Peyer's patch (tissue), 4 donors: ENCODE results near the gene STK31. TPM values are rescaled to one million over a fixed set of nuclear protein-coding genes. Genes with fewer than 3 reads are reported as not detected.

Source experiments
- DNase-seq, 3 donors: peaks; one replicate each; pipeline ENCODE4 v3.0.0-alpha.2; 2017 to 2019
- H3K27ac ChIP-seq, 4 donors: fragments of 200-600 bp; sonication (generic); one replicate each; pipeline ENCODE4 v1.5.1; 2016 to 2019
- H3K27me3 ChIP-seq, 2 donors: fragments of 200-600 bp; sonication (generic); one replicate each; pipeline ENCODE4 v1.5.1; 2019
- H3K36me3 ChIP-seq, 3 donors: fragments of 200-600 bp; sonication (generic); one replicate each; pipeline ENCODE4 v1.5.1; 2016 to 2019
- H3K4me1 ChIP-seq, 4 donors: fragments of 200-600 bp; sonication (generic); one replicate each; pipeline ENCODE4 v1.5.1; 2016 to 2019
- H3K4me3 ChIP-seq, 4 donors: fragments of 200-600 bp; sonication (generic); 1 replicate in 3 of 4; 2 replicates in 1 of 4; pipeline ENCODE4 v1.5.1; 2016 to 2019; ENCODE audit warnings: mild to moderate bottlenecking in 1 of 4
- H3K9me3 ChIP-seq, 4 donors: fragments of 200-600 bp; sonication (generic); one replicate each; pipeline ENCODE4 v1.5.1; 2016 to 2019; ENCODE audit warnings: mild to moderate bottlenecking in 1 of 4
- POLR2A ChIP-seq, 2 donors: fragments of 450-650 bp; IDR thresholded peaks; one replicate each; pipeline ENCODE4 v1.5.1; 2017; ENCODE audit warnings: antibody characterized with exemption in 2 of 2, mild to moderate bottlenecking in 2 of 2, moderate library complexity in 2 of 2
- total RNA-seq, 4 donors: library from RNA; depleted of rRNA; stranded (reverse); fragments of >200 nt; gene quantifications; one replicate each; pipeline ENCODE4 v1.1.0, GENCODE V29; 2016
- TF ChIP-seq, protein P1 (sequence below), 6 experiments: fragments of 450-650 bp in 4 of 6; fragments of 200-600 bp in 2 of 6; sonication (generic) in 1 of 6; IDR thresholded peaks; one replicate each; pipeline ENCODE4 v1.5.1; 2017 to 2019; ENCODE audit warnings: antibody characterized with exemption in 6 of 6, mild to moderate bottlenecking in 3 of 6, moderate library complexity in 1 of 6

Gene STK31, protein sequence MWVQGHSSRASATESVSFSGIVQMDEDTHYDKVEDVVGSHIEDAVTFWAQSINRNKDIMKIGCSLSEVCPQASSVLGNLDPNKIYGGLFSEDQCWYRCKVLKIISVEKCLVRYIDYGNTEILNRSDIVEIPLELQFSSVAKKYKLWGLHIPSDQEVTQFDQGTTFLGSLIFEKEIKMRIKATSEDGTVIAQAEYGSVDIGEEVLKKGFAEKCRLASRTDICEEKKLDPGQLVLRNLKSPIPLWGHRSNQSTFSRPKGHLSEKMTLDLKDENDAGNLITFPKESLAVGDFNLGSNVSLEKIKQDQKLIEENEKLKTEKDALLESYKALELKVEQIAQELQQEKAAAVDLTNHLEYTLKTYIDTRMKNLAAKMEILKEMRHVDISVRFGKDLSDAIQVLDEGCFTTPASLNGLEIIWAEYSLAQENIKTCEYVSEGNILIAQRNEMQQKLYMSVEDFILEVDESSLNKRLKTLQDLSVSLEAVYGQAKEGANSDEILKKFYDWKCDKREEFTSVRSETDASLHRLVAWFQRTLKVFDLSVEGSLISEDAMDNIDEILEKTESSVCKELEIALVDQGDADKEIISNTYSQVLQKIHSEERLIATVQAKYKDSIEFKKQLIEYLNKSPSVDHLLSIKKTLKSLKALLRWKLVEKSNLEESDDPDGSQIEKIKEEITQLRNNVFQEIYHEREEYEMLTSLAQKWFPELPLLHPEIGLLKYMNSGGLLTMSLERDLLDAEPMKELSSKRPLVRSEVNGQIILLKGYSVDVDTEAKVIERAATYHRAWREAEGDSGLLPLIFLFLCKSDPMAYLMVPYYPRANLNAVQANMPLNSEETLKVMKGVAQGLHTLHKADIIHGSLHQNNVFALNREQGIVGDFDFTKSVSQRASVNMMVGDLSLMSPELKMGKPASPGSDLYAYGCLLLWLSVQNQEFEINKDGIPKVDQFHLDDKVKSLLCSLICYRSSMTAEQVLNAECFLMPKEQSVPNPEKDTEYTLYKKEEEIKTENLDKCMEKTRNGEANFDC
- total RNA-seq = 1 to 10 TPM in 3 of 4 donors, not detected in 1; 1.7 to 9.1 (median 2.8) TPM

DNA sequence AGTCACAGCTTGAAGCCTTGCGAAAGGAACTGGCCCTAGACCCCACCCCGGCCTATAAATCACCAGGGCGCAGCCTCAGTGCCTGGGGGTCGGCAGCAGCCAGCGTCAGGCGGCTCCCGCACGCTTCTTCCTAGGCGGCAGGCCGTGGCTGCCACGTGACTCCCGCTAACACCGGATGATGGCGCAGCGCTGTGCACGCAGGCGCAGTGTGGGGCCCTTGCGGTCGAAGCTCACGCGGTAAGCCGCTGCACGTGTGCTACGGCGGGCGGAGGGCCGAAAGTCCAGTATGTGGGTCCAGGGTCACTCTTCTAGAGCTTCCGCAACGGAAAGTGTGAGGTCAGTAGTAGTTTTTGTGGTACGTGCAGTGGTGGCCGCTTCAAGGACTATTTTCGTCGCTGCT lies at the start of gene STK31:
Gene STK31 (plus strand): TSS at position 220 of the 400 bp plus-strand sequence. CDS start 67 bp downstream, at position 287.
- no peaks in the 10 kb centered on the region for H3K9me3 ChIP-seq
- H3K36me3 ChIP-seq = peaks cover 0 to 8% (median 0%) of the 10 kb centered on the region in 3 donors
- no peaks in the 10 kb centered on the region for H3K27me3 ChIP-seq
- no peak within 1 kb of the TSS for H3K4me3 ChIP-seq
- H3K27ac ChIP-seq = peak within 1 kb of the TSS in 1 of 4 donors; percentile 42
- peak in 1 of 3 donors; percentile 48 for DNase-seq
- TF ChIP-seq, protein P1, sequence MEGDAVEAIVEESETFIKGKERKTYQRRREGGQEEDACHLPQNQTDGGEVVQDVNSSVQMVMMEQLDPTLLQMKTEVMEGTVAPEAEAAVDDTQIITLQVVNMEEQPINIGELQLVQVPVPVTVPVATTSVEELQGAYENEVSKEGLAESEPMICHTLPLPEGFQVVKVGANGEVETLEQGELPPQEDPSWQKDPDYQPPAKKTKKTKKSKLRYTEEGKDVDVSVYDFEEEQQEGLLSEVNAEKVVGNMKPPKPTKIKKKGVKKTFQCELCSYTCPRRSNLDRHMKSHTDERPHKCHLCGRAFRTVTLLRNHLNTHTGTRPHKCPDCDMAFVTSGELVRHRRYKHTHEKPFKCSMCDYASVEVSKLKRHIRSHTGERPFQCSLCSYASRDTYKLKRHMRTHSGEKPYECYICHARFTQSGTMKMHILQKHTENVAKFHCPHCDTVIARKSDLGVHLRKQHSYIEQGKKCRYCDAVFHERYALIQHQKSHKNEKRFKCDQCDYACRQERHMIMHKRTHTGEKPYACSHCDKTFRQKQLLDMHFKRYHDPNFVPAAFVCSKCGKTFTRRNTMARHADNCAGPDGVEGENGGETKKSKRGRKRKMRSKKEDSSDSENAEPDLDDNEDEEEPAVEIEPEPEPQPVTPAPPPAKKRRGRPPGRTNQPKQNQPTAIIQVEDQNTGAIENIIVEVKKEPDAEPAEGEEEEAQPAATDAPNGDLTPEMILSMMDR (IDR thresholded peaks at IDR 0.05) = no peak
- TF ChIP-seq POLR2A (IDR thresholded peaks at IDR 0.05) = no peak
- no peaks in the 10 kb centered on the region for H3K4me1 ChIP-seq

DNA sequence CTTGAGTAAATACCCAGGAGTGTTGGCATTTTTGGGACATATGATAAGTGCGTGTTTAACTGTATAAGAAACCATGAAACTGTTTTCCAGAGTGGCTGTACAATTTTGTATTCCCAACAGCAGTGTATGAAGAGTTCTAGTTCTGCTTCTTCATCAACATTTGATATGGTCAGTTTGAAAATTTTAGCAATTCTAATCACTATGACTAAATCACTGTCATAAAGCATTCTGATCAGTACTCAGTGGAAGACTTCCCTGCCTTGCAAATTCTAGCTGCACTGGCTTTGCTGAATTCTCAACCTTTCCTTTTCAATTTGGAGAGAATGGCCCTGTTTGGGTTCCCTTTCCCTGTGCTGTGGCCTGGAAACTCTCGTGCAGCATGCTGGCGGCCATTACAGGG lies 48.6 kb upstream of the STK31 start:
- no peak for DNase-seq
- Histone ChIP-seq H3K27ac (no peak overlapping the region), H3K36me3 (no peaks in the 10 kb centered on the region), H3K27me3 (no peaks in the 10 kb centered on the region), H3K4me1 (no peaks in the 10 kb centered on the region), H3K4me3 (no peak overlapping the region), H3K9me3 (no peaks in the 10 kb centered on the region)
- TF ChIP-seq, protein P1 (IDR thresholded peaks at IDR 0.05) = no peak
- TF ChIP-seq POLR2A (IDR thresholded peaks at IDR 0.05) = no peak

DNA sequence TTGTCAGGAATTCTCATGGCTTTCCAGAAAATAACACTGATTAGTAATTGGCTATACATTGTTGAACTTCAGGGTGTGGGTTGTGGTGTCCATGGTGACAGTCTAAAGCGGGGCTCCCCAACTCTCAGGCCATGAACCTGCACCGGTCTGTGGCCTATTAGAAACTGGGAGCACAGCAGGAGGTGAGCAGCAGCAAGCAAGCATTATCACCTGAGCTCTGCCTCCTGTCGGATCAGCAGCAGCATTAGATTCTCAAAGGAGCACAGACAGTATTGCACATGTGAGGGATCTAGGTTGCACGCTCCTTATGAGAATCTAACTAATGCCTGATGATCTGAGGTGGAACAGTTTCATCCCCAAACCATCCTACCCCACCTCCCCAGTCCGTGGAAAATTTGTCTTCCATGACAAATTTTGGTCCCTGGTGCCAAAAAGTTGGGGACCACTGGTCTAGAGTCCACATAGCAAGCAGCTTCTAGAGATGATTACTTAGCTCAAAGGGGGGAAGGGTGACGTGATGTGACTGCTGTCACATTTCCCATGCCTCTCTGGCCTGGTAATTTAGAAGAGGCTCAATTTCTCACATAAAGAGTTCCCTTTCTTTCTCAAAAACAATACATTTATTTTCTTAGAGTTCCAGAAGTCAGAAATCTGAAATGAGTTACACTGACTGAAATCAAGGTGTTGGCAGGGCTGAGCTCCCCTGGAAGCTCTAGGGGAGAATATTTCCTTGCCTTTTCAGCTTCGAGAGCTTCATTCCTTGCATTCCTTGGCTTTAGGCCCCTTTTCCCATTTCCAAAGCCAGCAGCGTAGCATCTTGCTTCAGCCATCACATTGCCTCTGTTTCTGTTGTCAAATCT lies 47.7 kb upstream of the STK31 start:
- no peaks in the 10 kb centered on the region for H3K27me3 ChIP-seq
- H3K27ac ChIP-seq = no peak overlapping the region
- no peaks in the 10 kb centered on the region for H3K9me3 ChIP-seq
- TF ChIP-seq POLR2A (IDR thresholded peaks at IDR 0.05) = no peak
- TF ChIP-seq, protein P1 (IDR thresholded peaks at IDR 0.05) = no peak
- no peaks in the 10 kb centered on the region for H3K36me3 ChIP-seq
- no peak for DNase-seq
- H3K4me3 ChIP-seq = no peak overlapping the region
- no peaks in the 10 kb centered on the region for H3K4me1 ChIP-seq

DNA sequence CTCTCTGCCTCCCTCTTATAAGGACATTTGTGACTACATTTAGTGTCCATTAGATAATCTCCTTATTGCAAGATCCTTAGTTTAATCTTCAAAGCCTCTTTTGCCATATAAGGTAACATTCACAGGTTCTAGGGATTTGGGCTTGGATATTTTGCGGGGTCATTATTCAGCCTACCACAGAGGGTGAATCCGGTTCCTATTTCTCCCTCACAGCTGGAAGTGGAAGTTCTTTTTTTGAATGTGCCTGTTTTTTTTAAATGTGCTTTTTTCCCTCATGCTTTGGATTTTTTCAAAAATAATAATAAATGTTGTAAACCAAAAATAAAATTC lies 47.1 kb upstream of the STK31 start:
- no peaks in the 10 kb centered on the region for H3K4me1 ChIP-seq
- H3K9me3 ChIP-seq = no peaks in the 10 kb centered on the region
- TF ChIP-seq, protein P1 (IDR thresholded peaks at IDR 0.05) = no peak
- no peak for TF ChIP-seq POLR2A (IDR thresholded peaks at IDR 0.05)
- H3K4me3 ChIP-seq = no peak overlapping the region
- no peak for DNase-seq
- H3K36me3 ChIP-seq = no peaks in the 10 kb centered on the region
- no peak overlapping the region for H3K27ac ChIP-seq
- H3K27me3 ChIP-seq = no peaks in the 10 kb centered on the region

DNA sequence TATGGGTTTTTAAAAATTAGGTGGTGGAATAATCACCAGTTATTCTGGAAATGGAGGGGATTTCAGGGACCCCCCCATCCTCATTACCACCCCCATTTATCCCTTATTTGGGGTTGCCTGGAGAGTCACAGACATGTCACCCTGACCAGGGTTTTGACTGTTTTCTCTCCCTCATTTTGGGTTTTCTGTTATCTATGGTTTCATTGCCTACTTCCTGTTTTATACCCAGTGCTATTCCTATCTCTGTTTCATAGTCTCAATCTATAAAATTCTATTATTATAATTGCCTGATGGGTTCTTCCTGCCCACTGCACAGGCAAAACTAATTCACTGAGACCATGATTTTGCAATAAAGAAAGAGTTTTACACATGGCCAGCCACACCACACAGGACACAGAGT lies 45.9 kb upstream of the STK31 start:
- TF ChIP-seq, protein P1 (IDR thresholded peaks at IDR 0.05) = no peak
- no peak for TF ChIP-seq POLR2A (IDR thresholded peaks at IDR 0.05)
- Histone ChIP-seq H3K4me3 (no peak overlapping the region), H3K27me3 (no peaks in the 10 kb centered on the region), H3K27ac (no peak overlapping the region), H3K36me3 (no peaks in the 10 kb centered on the region), H3K4me1 (no peaks in the 10 kb centered on the region), H3K9me3 (no peaks in the 10 kb centered on the region)
- DNase-seq = no peak
